Neural cell (in vitro differentiated cells): ENCODE data around the gene CHPF2.

Experiments
- CTCF ChIP-seq: fragments of 450-650 bp; IDR thresholded peaks from 2 replicates; pipeline ENCODE4 v1.5.1; 2014; ENCODE audit warnings: antibody characterized with exemption, mild to moderate bottlenecking, moderate library complexity; ENCODE audit not compliant: poor library complexity, severe bottlenecking
- EZH2 ChIP-seq: fragments of 200-600, 300-800 bp; shearing (Covaris generic), sonication (generic); IDR thresholded peaks from 2 replicates; pipeline ENCODE4 v1.6.1; 2014; ENCODE audit warnings: antibody characterized with exemption, low read length, borderline replicate concordance, mild to moderate bottlenecking; ENCODE audit not compliant: insufficient read depth, poor library complexity, severe bottlenecking

GRCh38 chr7:151241755-151242096, 9.4 kb downstream of the CHPF2 start:
- TF ChIP-seq EZH2: no peak
- no peak for TF ChIP-seq CTCF
